ENCODE data around the gene RIT2.
"Not testable (repeated sequence)": the region's sequence is repeated elsewhere in the genome, so short reads cannot be mapped to it uniquely, and the experiment has no call there.

The RIT2 gene

DNA sequence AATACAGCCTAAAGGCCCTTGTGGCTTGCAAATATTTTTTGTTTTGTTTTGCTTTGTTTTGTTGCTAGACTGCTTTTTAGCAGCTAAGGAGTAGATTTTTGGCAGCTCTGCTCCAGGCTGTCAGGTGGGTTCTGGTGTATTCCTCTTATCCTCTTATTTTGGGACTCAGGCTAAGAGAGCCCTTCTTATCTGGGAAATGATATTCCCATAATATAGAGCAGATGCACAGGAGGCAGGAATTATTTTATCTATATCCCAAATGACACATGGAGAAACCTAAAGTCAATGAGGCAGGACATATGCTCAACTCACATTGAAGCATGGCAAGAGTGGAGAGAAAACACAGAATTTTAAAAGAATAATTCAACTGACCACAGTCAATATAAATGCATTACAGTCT, 369.6 kb downstream of the RIT2 start:
- FAIRE-seq = no peak

- FAIRE-seq = no peak
Observed at GRCh38 chr18:42745171-42745570, 370.3 kb downstream of the RIT2 start.

GRCh38 chr18:42743373-42744138, 371.9 kb downstream of the RIT2 start:
- FAIRE-seq = no peak

DNA sequence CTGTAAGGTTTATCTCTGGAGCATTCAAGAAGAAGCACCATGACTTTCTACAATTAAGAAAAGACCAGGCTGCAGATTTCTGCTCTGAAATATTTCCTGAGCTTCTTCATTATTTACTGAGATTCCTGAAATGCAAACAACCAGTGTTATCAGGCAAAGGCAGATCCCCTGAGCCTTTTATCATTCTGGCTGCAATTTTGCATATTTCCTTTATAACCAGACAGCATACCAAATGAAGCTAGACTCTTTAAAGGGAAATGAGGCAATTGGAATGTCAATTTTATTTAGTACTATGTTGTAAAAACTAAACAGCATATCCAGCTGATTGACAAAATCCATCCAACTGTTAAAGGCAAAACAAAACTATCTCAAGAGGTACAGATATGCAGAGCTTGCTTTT, 372.5 kb downstream of the RIT2 start:
- no peak for FAIRE-seq

DNA sequence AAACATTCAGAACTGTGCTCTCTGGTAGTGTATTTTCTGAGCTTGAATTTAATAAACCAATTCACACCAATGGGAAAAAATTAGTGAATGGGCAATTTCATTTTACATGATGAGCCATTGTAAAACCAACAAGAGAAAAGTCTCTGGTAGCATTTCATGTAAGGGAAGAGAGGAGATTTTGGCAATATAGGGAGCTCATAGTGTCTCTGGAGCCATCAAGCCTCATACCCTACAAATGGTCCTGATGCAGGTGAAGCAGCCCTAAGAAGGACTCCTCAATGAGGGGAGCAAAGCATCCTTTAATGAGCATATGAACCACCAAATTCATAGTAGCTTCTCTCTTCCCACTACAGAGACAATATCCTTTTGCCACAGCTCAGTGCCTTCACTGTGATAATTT, 373.0 kb downstream of the RIT2 start:
- no peak for FAIRE-seq

GRCh38 chr18:42741805-42742347, 373.6 kb downstream of the RIT2 start:
- FAIRE-seq = not testable (repeated sequence)

- FAIRE-seq = not testable (repeated sequence)
Observed at GRCh38 chr18:42741299-42741698, 374.2 kb downstream of the RIT2 start.

- no peak for FAIRE-seq
Observed at GRCh38 chr18:42736074-42736473, 379.4 kb downstream of the RIT2 start.

- no peak for FAIRE-seq
Observed at GRCh38 chr18:42734520-42734919, 381.0 kb downstream of the RIT2 start.

DNA sequence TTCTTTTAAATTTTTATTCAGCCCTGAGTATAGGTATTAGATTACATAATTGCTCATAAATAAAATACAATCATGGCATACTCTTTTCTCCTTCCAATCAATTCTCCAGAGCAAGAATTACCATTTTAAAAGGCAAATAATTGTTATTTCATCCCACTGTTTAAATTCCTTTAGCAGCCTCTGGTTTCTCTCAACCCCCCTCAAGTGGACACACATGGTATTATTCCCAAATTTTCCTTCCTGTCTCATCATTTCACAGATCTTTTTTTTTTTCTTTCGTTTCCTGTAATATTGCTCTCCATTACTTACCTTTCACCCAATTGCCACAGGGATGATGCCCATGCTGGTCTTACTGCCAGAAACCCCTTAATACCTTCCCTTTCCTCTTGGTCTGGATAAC, 385.2 kb downstream of the RIT2 start:
- no peak for FAIRE-seq

GRCh38 chr18:42719221-42719620, 396.3 kb downstream of the RIT2 start:
- no peak for FAIRE-seq

- no peak for FAIRE-seq
Observed at GRCh38 chr18:42712065-42712464, 403.4 kb downstream of the RIT2 start.

GRCh38 chr18:42707080-42707479, 408.4 kb downstream of the RIT2 start:
- FAIRE-seq = no peak

- FAIRE-seq = no peak
Observed at GRCh38 chr18:42706618-42707017, 408.9 kb downstream of the RIT2 start.

- FAIRE-seq = no peak
Observed at GRCh38 chr18:42706029-42706608, 409.4 kb downstream of the RIT2 start.
